ENCODE data around the gene ADO. TPM values are rescaled to one million over a fixed set of nuclear protein-coding genes. Genes with fewer than 3 reads are reported as not detected.

ADO gene
- total RNA-seq (24.6 and 25.8 TPM in 2 replicates), polyA plus RNA-seq (5.7 and 8.9 TPM in 2 replicates)

GRCh38 chr10:62804356-62805230 is at the start of gene ADO:
ADO (plus strand) TSS chr10:62804720; CDS start chr10:62805060, 340 bp downstream.
- no peaks in the 10 kb centered on the region for H3K9me2 ChIP-seq (replicated peaks; ENCODE audit: insufficient read depth)
- TF ChIP-seq EZH2 (IDR thresholded peaks at IDR 0.05; ENCODE audit: borderline replicate concordance) (no peak), EZH2phosphoT487 (IDR thresholded peaks at IDR 0.05; ENCODE audit: low read depth, severe bottlenecking, unreplicated experiment) (no peak), CTCF (IDR thresholded peaks at IDR 0.05; ENCODE audit: poor library complexity) (no peak)
- peak within 1 kb of the TSS; percentile 95 for H3K4me2 ChIP-seq
- under 1% methylated on average over 66 of the region's 87 CpGs for whole genome bisulfite sequencing (ENCODE audit: low lambda C conversion rate, missing lambda C conversion rate)
- H3K9me3 ChIP-seq (ENCODE audit: low read depth): no peaks in the 10 kb centered on the region
- H3K27me3 ChIP-seq: no peaks in the 10 kb centered on the region
- H3K4me1 ChIP-seq (ENCODE audit: insufficient read depth): peaks cover 15% of the 10 kb centered on the region
- peaks cover 2% of the 10 kb centered on the region for H3K36me3 ChIP-seq (replicated peaks; ENCODE audit: insufficient read depth, low read depth)
- DNase-seq (ENCODE audit: low spot score): peak; percentile 94
- peaks cover 44% of the 10 kb centered on the region for H3K79me2 ChIP-seq
- H3K4me3 ChIP-seq: peak within 1 kb of the TSS; percentile 16
- H3K27ac ChIP-seq: peak within 1 kb of the TSS; percentile 93
- H2AFZ ChIP-seq: peak within 1 kb of the TSS; percentile 94
- H4K20me1 ChIP-seq (ENCODE audit: insufficient read depth, poor library complexity, severe bottlenecking): peaks cover 32% of the 10 kb centered on the region

DNA sequence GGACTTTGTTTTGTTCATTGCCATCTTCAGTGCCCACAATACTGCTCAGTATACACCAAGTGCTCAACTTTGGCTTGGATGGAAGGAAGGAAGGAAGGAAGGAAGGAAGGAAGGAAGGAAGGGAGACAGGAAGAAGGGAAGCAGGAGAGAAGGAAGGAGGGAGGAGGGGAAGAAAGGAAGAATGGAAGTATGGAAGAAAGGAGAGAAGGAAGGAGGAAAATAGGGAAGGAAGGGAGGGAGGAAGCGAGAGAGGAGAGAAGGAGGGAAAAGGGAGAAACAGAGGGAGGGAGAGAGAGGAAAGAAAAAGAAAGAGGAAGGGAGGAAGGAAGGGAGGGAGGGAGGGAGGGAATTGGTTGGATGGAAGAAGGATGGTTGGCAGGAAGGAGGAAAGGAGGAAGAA is 49.6 kb upstream of the ADO start:
- no peaks in the 10 kb centered on the region for H3K27me3 ChIP-seq
- no CpG with 5 or more reads among the region's 1 CpG for WGBS (ENCODE audit: low lambda C conversion rate, missing lambda C conversion rate)

DNA sequence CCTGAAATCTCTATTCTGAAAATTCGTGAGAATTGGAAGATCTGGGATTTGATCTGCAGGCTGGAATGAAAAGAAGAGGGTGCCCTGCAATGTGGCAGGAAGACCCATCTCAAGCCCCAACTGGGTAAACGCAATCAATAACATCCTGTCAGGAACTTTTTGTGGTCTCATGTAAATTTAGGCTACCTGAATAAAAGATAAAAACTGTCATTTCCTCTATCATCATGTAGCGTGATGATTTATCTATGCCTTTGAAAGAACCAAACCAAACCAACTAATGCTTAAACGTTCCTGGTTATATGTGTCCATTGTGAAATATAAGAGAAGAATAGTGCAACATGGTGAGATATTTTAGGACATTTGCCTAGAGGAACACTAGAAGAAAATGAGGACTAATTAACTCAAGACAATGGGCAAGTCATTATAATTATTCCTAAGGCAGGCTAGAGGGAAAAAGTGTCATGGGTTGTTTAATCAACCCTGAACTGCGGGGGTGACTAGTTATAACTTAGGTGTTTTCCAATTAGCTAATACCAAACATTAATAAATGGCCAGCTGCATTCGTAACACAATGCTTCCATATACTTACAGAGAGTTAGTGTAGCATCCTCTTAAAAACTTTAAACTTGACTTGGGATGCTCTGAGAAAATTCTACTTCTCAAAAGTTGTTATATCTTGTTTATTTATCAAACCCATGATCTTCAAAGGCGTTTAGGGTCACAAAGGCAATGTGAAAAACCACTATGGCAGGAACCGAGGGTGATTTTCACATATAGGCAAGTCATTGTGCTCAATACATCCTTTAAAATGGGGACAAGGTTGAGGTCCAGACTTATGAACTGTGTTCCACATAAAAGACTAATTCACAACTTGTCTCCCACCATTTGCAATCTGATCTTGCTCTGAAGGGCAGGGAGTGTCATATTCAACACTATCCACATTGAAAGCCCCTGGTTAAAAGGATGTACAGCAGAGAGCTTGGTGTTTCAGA is 48.6 kb upstream of the ADO start:
- no peak for DNase-seq (ENCODE audit: low spot score)
- Histone ChIP-seq H3K79me2 (no peaks in the 10 kb centered on the region), H3K9me3 (ENCODE audit: low read depth) (no peaks in the 10 kb centered on the region), H3K4me2 (no peak overlapping the region), H2AFZ (no peak overlapping the region), H4K20me1 (ENCODE audit: insufficient read depth, poor library complexity, severe bottlenecking) (no peaks in the 10 kb centered on the region), H3K36me3 (replicated peaks; ENCODE audit: insufficient read depth, low read depth) (no peaks in the 10 kb centered on the region), H3K27me3 (no peaks in the 10 kb centered on the region), H3K4me1 (ENCODE audit: insufficient read depth) (peaks cover 9% of the 10 kb centered on the region), H3K4me3 (no peak overlapping the region), H3K27ac (no peak overlapping the region), H3K9me2 (replicated peaks; ENCODE audit: insufficient read depth) (no peaks in the 10 kb centered on the region)
- 85% methylated on average over 8 of the region's 8 CpGs for WGBS (ENCODE audit: low lambda C conversion rate, missing lambda C conversion rate)
- TF ChIP-seq EZH2 (IDR thresholded peaks at IDR 0.05; ENCODE audit: borderline replicate concordance): no peak
- TF ChIP-seq EZH2phosphoT487 (IDR thresholded peaks at IDR 0.05; ENCODE audit: low read depth, severe bottlenecking, unreplicated experiment): no peak
- no peak for TF ChIP-seq CTCF (IDR thresholded peaks at IDR 0.05; ENCODE audit: poor library complexity)

More for the DNA sequence above, 49.6 kb upstream of the ADO start:
- H3K4me3 ChIP-seq: no peak overlapping the region
- no peaks in the 10 kb centered on the region for H4K20me1 ChIP-seq (ENCODE audit: insufficient read depth, poor library complexity, severe bottlenecking)
- no peak overlapping the region for H3K27ac ChIP-seq
- H3K9me3 ChIP-seq (ENCODE audit: low read depth): no peaks in the 10 kb centered on the region
- H3K4me2 ChIP-seq: no peak overlapping the region
- H2AFZ ChIP-seq: no peak overlapping the region
- no peaks in the 10 kb centered on the region for H3K9me2 ChIP-seq (replicated peaks; ENCODE audit: insufficient read depth)
- no peaks in the 10 kb centered on the region for H3K79me2 ChIP-seq
- TF ChIP-seq EZH2phosphoT487 (IDR thresholded peaks at IDR 0.05; ENCODE audit: low read depth, severe bottlenecking, unreplicated experiment) (no peak), CTCF (IDR thresholded peaks at IDR 0.05; ENCODE audit: poor library complexity) (no peak)
- no peak for DNase-seq (ENCODE audit: low spot score)
- H3K36me3 ChIP-seq (replicated peaks; ENCODE audit: insufficient read depth, low read depth): no peaks in the 10 kb centered on the region
- peaks cover under 1% of the 10 kb centered on the region for H3K4me1 ChIP-seq (ENCODE audit: insufficient read depth)
